HepG2 (cell line): ENCODE data around the gene DPEP3. TPM values are rescaled to one million over a fixed set of nuclear protein-coding genes. Genes with fewer than 3 reads are reported as not detected.

Experiments used
- ATF6 ChIP-seq: sonication (generic); formaldehyde crosslinking; conservative IDR thresholded peaks from 2 replicates; pipeline ENCODE4 v1.4.0; 2020; ENCODE audit warnings: missing genetic modification reagents
- CENPX ChIP-seq: sonication (generic); formaldehyde crosslinking; IDR thresholded peaks from 2 replicates; pipeline ENCODE4 v1.9.0; 2021; ENCODE audit warnings: mild to moderate bottlenecking, missing genetic modification reagents, moderate library complexity
- CREB3 ChIP-seq: sonication (generic); formaldehyde crosslinking; IDR thresholded peaks from 2 replicates; pipeline ENCODE4 v1.5.0; 2020; ENCODE audit warnings: missing genetic modification reagents
- E2F5 ChIP-seq: sonication (generic); formaldehyde crosslinking; conservative IDR thresholded peaks from 2 replicates; pipeline ENCODE4 v1.4.0; 2020; ENCODE audit warnings: missing genetic modification reagents
- GATAD2A ChIP-seq: IDR thresholded peaks from 2 replicates; pipeline ENCODE4 v1.6.1; 2016
- JUND ChIP-seq: sonication (generic); formaldehyde crosslinking; IDR thresholded peaks from 2 replicates; pipeline ENCODE4 v1.8.0; 2022; ENCODE audit warnings: mild to moderate bottlenecking, missing genetic modification reagents
- MEIS1 ChIP-seq: sonication (generic); formaldehyde crosslinking; IDR thresholded peaks from 2 replicates; pipeline ENCODE4 v1.9.0; 2021; ENCODE audit warnings: mild to moderate bottlenecking, missing genetic modification reagents, moderate library complexity, borderline replicate concordance
- YEATS2 ChIP-seq: sonication (generic); formaldehyde crosslinking; IDR thresholded peaks from 2 replicates; pipeline ENCODE4 v1.4.0; 2020; ENCODE audit warnings: missing genetic modification reagents, borderline replicate concordance
- YY1 ChIP-seq: IDR thresholded peaks from 2 replicates; pipeline ENCODE4 v1.6.1; 2011; ENCODE audit warnings: low read length, low read depth, moderate library complexity, mild to moderate bottlenecking; ENCODE audit not compliant: insufficient read depth, insufficient replicate concordance
- ZBTB2 ChIP-seq: sonication (generic); formaldehyde crosslinking; IDR thresholded peaks from 2 replicates; pipeline ENCODE4 v1.8.0; 2022; ENCODE audit warnings: low read depth, missing genetic modification reagents
- ZC3H4 ChIP-seq: sonication (generic); formaldehyde crosslinking; IDR thresholded peaks from 2 replicates; pipeline ENCODE4 v1.4.0; 2020; ENCODE audit warnings: missing genetic modification reagents, borderline replicate concordance
- ZFAT ChIP-seq: sonication (generic); formaldehyde crosslinking; conservative IDR thresholded peaks from 2 replicates; pipeline ENCODE4 v1.8.1; 2023; ENCODE audit warnings: missing genetic modification reagents, inconsistent platforms
- ZNF18 ChIP-seq: sonication (generic); formaldehyde crosslinking; IDR thresholded peaks from 2 replicates; pipeline ENCODE4 v1.8.0; 2022; ENCODE audit warnings: mild to moderate bottlenecking, missing genetic modification reagents; ENCODE audit not compliant: insufficient replicate concordance
- ZNF224 ChIP-seq: sonication (generic); formaldehyde crosslinking; IDR thresholded peaks from 2 replicates; pipeline ENCODE4 v1.5.0; 2020; ENCODE audit warnings: mild to moderate bottlenecking, missing genetic modification reagents
- ZNF274 ChIP-seq: sonication (generic); formaldehyde crosslinking; IDR thresholded peaks from 2 replicates; pipeline ENCODE4 v1.5.1; 2020; ENCODE audit warnings: mild to moderate bottlenecking, missing genetic modification reagents
- ZNF292 ChIP-seq: sonication (generic); formaldehyde crosslinking; IDR thresholded peaks from 2 replicates; pipeline ENCODE4 v1.8.1; 2022; ENCODE audit warnings: mild to moderate bottlenecking, low read depth, missing genetic modification reagents, borderline replicate concordance
- ZNF30 ChIP-seq: sonication (generic); formaldehyde crosslinking; IDR thresholded peaks from 2 replicates; pipeline ENCODE4 v1.5.0; 2020; ENCODE audit warnings: mild to moderate bottlenecking, missing genetic modification reagents
- ZNF414 ChIP-seq: sonication (generic); formaldehyde crosslinking; IDR thresholded peaks from 2 replicates; pipeline ENCODE4 v1.5.0; 2020; ENCODE audit warnings: missing genetic modification reagents
- ZNF674 ChIP-seq: sonication (generic); formaldehyde crosslinking; IDR thresholded peaks from 2 replicates; pipeline ENCODE4 v1.5.0; 2020; ENCODE audit warnings: low read depth, mild to moderate bottlenecking, missing genetic modification reagents
- ZNF720 ChIP-seq: sonication (generic); formaldehyde crosslinking; IDR thresholded peaks from 2 replicates; pipeline ENCODE4 v1.4.0; 2020; ENCODE audit warnings: missing genetic modification reagents
- ZNF776 ChIP-seq: sonication (generic); formaldehyde crosslinking; IDR thresholded peaks from 2 replicates; pipeline ENCODE4 v1.4.0; 2020; ENCODE audit warnings: mild to moderate bottlenecking, missing genetic modification reagents
- polyA plus RNA-seq, 8 experiments: library from polyadenylated mRNA; depleted of rRNA in 3 of 8; stranded (reverse) in 7 of 8; unstranded in 1 of 8; fragments of >200 nt; fragmentation: Illumina TruSeq in 4 of 8; extraction: Trizol in 4 of 8; gene quantifications; 2 replicates each; pipeline versions ENCODE4 v1.2.1 to v1.2.3, GENCODE V29; 2011 to 2016; ENCODE audit warnings: low read depth in 4 of 8, missing spikeins in 1 of 8, mixed read lengths in 1 of 8; ENCODE audit not compliant: insufficient read depth in 1 of 8
- total RNA-seq, 5 experiments: library from RNA; depleted of rRNA; stranded (reverse); fragments of >200 nt; fragmentation: Illumina TruSeq; extraction: Trizol; gene quantifications; 2 replicates each; pipeline ENCODE4 v1.2.3, GENCODE V29; 2016; ENCODE audit warnings: low read depth in 1 of 5

The DPEP3 gene
- total and polyA plus RNA-seq, 2 of the 13 experiments (the other 11 are each of a cell fraction or from before 2014, with no cell fraction given) = not detected

GRCh38 chr16:67993207-67994039, 13.1 kb upstream of the DPEP3 start (continued):
- TF ChIP-seq ZNF30 (CRISPR knock-in tag) (no peak), GATAD2A (peak; percentile 66), ZNF18 (peak; percentile 44), ATF6 (CRISPR knock-in tag) (peak; percentile 69; the same call in 1 of the 2 replicates), ZNF292 (CRISPR knock-in tag) (peak; percentile 41; the same call in 1 of the 2 replicates), JUND (CRISPR knock-in tag) (no peak), ZC3H4 (CRISPR knock-in tag) (peak; percentile 44; the same call in 1 of the 2 replicates), CREB3 (CRISPR knock-in tag) (peak; percentile 45; the same call in 1 of the 2 replicates), ZNF274 (CRISPR knock-in tag) (peak; percentile 89; the same call in 1 of the 2 replicates), ZFAT (CRISPR knock-in tag) (no peak), ZNF674 (no peak), YEATS2 (CRISPR knock-in tag) (peak; percentile 84), CENPX (CRISPR knock-in tag) (no peak), ZBTB2 (no peak), MEIS1 (CRISPR knock-in tag) (peak; percentile 69; the same call in 1 of the 2 replicates), ZNF224 (CRISPR knock-in tag) (peak; percentile 64; the same call in 1 of the 2 replicates), ZNF776 (CRISPR knock-in tag) (0 out of 2 replicates have a peak, but pooled peaks have one; percentile 6), ZNF720 (CRISPR knock-in tag) (no peak), YY1 (peak; percentile 69), ZNF414 (CRISPR knock-in tag) (no peak; the same call in 1 of the 2 replicates), E2F5 (CRISPR knock-in tag) (peak; percentile 65; the same call in 1 of the 2 replicates)
